GM18502 (cell line): ENCODE data around the gene RND3.

Experiments used
- ATAC-seq: cut with Tn5 transposase; IDR thresholded peaks from one replicate; pipeline ENCODE4 v1.9.1; 2021; ENCODE audit warnings: mild to moderate bottlenecking; ENCODE audit not compliant: unreplicated experiment, poor library complexity

Gene RND3

GRCh38 chr2:150487537-150488429 is at the start of gene RND3:
RND3 (minus strand) TSS chr2:150487667; CDS start chr2:150487417, 250 bp downstream.
- peak; percentile 87 for ATAC-seq

- no peak for ATAC-seq
Measured at GRCh38 chr2:150535176-150535575, 47.7 kb upstream of the RND3 start.

GRCh38 chr2:150532879-150533278 is 45.4 kb upstream of the RND3 start:
- ATAC-seq = no peak

- ATAC-seq = no peak
Measured at GRCh38 chr2:150532020-150532419, 44.6 kb upstream of the RND3 start.

- ATAC-seq = no peak
Measured at GRCh38 chr2:150531591-150531990, 44.1 kb upstream of the RND3 start.

- ATAC-seq = no peak
Measured at GRCh38 chr2:150530168-150530567, 42.7 kb upstream of the RND3 start.

- peak; percentile 93 for ATAC-seq
Measured at GRCh38 chr2:150528861-150529801, 41.7 kb upstream of the RND3 start.

- ATAC-seq = no peak
Measured at GRCh38 chr2:150526827-150527226, 39.4 kb upstream of the RND3 start.

GRCh38 chr2:150526006-150526405 is 38.5 kb upstream of the RND3 start:
- no peak for ATAC-seq

- ATAC-seq = no peak
Measured at GRCh38 chr2:150522269-150522668, 34.8 kb upstream of the RND3 start.

GRCh38 chr2:150520887-150521664 is 33.6 kb upstream of the RND3 start:
- peak; percentile 40 for ATAC-seq

- no peak for ATAC-seq
Measured at GRCh38 chr2:150520033-150520432, 32.6 kb upstream of the RND3 start.

- ATAC-seq = no peak
Measured at GRCh38 chr2:150517951-150518680, 30.6 kb upstream of the RND3 start.

- no peak for ATAC-seq
Measured at GRCh38 chr2:150513647-150514046, 26.2 kb upstream of the RND3 start.

- ATAC-seq = no peak
Measured at GRCh38 chr2:150508497-150509137, 21.1 kb upstream of the RND3 start.

- no peak for ATAC-seq
Measured at GRCh38 chr2:150507071-150507470, 19.6 kb upstream of the RND3 start.

GRCh38 chr2:150505178-150505577 is 17.7 kb upstream of the RND3 start:
- ATAC-seq = no peak

- ATAC-seq = no peak
Measured at GRCh38 chr2:150495993-150496627, 8.6 kb upstream of the RND3 start.

GRCh38 chr2:150495001-150495400 is 7.5 kb upstream of the RND3 start:
- no peak for ATAC-seq
